Epithelial cell of proximal tubule (primary cell): ENCODE data around the gene AUH. TPM values are rescaled to one million over a fixed set of nuclear protein-coding genes. Genes with fewer than 3 reads are reported as not detected.

Experiments
- DNase-seq: peaks from one replicate; pipeline ENCODE4 v3.0.0-alpha.2; 2011; ENCODE audit warnings: low read depth
- H3K4me3 ChIP-seq: 2 replicates; pipeline ENCODE4 v1.5.1; 2011; ENCODE audit warnings: low read depth, mild to moderate bottlenecking, low read length
- CTCF ChIP-seq: conservative IDR thresholded peaks from 2 replicates; pipeline ENCODE4 v1.5.1; 2012; ENCODE audit warnings: low read depth, mild to moderate bottlenecking, low read length
- total RNA-seq: library from RNA; depleted of rRNA; stranded (reverse); fragments of >200 nt; gene quantifications from 2 replicates; pipeline ENCODE4 v1.2.3, GENCODE V29; 2015

AUH gene
- total RNA-seq, 1 donor from 2014 or later: 16.8 TPM

DNA sequence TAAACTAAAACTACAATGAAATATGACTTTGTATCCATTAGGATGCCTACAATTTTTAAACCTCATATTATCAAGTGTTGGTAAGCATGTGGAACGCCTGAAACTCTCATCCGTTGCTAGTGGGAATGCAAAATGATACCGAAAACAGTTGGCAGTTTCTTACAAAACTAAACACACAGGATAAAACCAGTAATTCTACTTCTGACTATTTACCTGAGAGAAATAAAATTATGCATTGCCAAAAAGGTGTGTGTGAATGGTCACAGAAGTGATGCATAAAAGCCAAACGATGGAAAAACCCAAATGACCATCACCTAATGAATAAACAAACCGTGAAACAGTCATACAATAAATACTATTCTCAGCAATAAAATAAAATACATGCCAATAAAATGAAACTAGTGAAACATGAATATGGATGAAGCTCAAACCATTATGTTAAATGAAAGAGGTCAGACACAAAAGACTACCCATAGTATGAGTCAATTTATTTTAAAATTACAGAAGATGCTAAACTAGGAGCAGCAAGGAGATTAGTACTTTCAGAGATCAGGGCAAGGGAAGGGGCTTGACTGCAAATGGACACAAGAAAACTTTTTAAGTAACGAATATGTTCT, 13.4 kb downstream of the AUH start:
- no peak for TF ChIP-seq CTCF
- no peak for DNase-seq
- no peak overlapping the region for H3K4me3 ChIP-seq

DNA sequence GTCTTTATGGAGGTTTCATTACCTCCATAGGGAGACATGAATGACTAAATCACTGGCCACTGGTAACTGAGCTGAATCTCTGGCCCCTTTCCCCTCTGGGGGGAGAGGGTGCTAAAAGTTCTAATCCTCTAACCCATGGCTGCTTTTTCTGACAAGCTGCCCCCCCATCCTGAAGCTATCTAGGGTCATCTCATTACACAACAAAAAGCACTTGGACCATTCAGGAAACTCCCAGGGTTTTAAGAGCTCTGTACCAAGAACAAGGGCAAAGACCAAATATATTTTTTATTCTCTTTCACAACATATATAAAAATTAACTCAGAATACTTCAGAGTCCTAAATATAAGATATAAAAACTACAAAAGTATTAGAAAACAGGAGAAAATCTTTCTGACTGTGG, 14.3 kb downstream of the AUH start:
- no peak for TF ChIP-seq CTCF
- DNase-seq: no peak
- no peak overlapping the region for H3K4me3 ChIP-seq

DNA sequence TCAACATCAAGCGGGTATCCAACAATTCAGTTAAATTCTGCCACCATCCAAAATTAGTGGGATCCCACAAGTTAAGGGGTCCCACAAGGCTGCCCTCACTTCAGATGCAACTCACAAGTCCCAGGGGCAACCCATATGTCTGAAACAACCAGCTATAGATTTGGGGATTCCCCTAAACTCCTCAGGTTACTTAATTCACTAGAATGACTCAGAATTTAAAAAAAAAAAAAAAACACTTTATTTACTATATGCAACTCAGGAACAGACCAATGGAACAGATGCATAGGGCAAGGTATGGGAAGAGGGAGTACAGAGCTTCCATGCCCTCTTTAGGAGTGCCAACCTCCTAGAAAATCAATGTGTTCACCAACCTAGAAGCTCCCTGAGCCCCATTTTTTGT, 15.1 kb downstream of the AUH start:
- DNase-seq: no peak
- no peak overlapping the region for H3K4me3 ChIP-seq
- no peak for TF ChIP-seq CTCF

- TF ChIP-seq CTCF: no peak
- no peak for DNase-seq
- H3K4me3 ChIP-seq: no peak overlapping the region
Measured at GRCh38 chr9:91345978-91346377, 15.7 kb downstream of the AUH start.

- no peak for DNase-seq
- TF ChIP-seq CTCF: no peak
- H3K4me3 ChIP-seq: no peak overlapping the region
Measured at GRCh38 chr9:91342575-91342974, 19.1 kb downstream of the AUH start.

GRCh38 chr9:91341749-91342148, 20.0 kb downstream of the AUH start:
- no peak overlapping the region for H3K4me3 ChIP-seq
- DNase-seq: no peak
- TF ChIP-seq CTCF: no peak

- H3K4me3 ChIP-seq: no peak overlapping the region
- peak; percentile 30 for TF ChIP-seq CTCF
- no peak for DNase-seq
Measured at GRCh38 chr9:91341258-91341746, 20.4 kb downstream of the AUH start.
